GM21423 (cell line): ENCODE data around the gene RFX1.
"Not testable (repeated sequence)": the region's sequence is repeated elsewhere in the genome, so short reads cannot be mapped to it uniquely, and the experiment has no call there.

Experiments used
- ATAC-seq: cut with Tn5 transposase; IDR thresholded peaks from one replicate; pipeline ENCODE4 v1.9.1; 2021; ENCODE audit warnings: mild to moderate bottlenecking, moderate library complexity; ENCODE audit not compliant: unreplicated experiment

Gene RFX1

GRCh38 chr19:13937479-13938300 is 68.4 kb downstream of the RFX1 start:
- ATAC-seq, result no peak

- ATAC-seq, result no peak
These were observed 70.2 kb downstream of the RFX1 start for GRCh38 chr19:13935765-13936510.

GRCh38 chr19:13934785-13935109 is 71.4 kb downstream of the RFX1 start:
- no peak for ATAC-seq

GRCh38 chr19:13932911-13933393 is 73.2 kb downstream of the RFX1 start:
- no peak for ATAC-seq

GRCh38 chr19:13932149-13932637 is 73.9 kb downstream of the RFX1 start:
- no peak for ATAC-seq

GRCh38 chr19:13931391-13932148 is 74.5 kb downstream of the RFX1 start:
- no peak for ATAC-seq

- ATAC-seq, result no peak
These were observed 75.7 kb downstream of the RFX1 start for GRCh38 chr19:13930402-13930801.

- ATAC-seq, result no peak
These were observed 76.2 kb downstream of the RFX1 start for GRCh38 chr19:13929956-13930355.

GRCh38 chr19:13929340-13929739 is 76.8 kb downstream of the RFX1 start:
- no peak for ATAC-seq

- ATAC-seq, result no peak
These were observed 79.4 kb downstream of the RFX1 start for GRCh38 chr19:13926715-13927114.

- ATAC-seq, result no peak
These were observed 80.1 kb downstream of the RFX1 start for GRCh38 chr19:13926010-13926409.

- no peak for ATAC-seq
These were observed 82.7 kb downstream of the RFX1 start for GRCh38 chr19:13923194-13923987.

GRCh38 chr19:13922118-13922517 is 84.0 kb downstream of the RFX1 start:
- ATAC-seq, result not testable (repeated sequence)

- ATAC-seq, result no peak
These were observed 85.0 kb downstream of the RFX1 start for GRCh38 chr19:13920940-13921747.

- no peak for ATAC-seq
These were observed 85.6 kb downstream of the RFX1 start for GRCh38 chr19:13920524-13920923.

- no peak for ATAC-seq
These were observed 87.3 kb downstream of the RFX1 start for GRCh38 chr19:13918726-13919411.

GRCh38 chr19:13917888-13918406 is 88.2 kb downstream of the RFX1 start:
- ATAC-seq, result no peak

- no peak for ATAC-seq
These were observed 91.3 kb downstream of the RFX1 start for GRCh38 chr19:13914777-13915176.

GRCh38 chr19:13913352-13913751 is 92.8 kb downstream of the RFX1 start:
- no peak for ATAC-seq
